AG10803 (cell line): ENCODE results near the gene DPY19L1.
"Not testable (repeated sequence)": the region's sequence is repeated elsewhere in the genome, so short reads cannot be mapped to it uniquely, and the experiment has no call there.

Source experiments
- DNase-seq: peaks from one replicate; pipeline ENCODE4 v3.0.0; 2010; ENCODE audit warnings: low read depth
- H3K4me3 ChIP-seq: 2 replicates; pipeline ENCODE4 v1.5.1; 2011; ENCODE audit warnings: mild to moderate bottlenecking, low read length, control low read depth
- CTCF ChIP-seq: conservative IDR thresholded peaks from 2 replicates; pipeline ENCODE4 v1.5.1; 2011; ENCODE audit warnings: mild to moderate bottlenecking, low read length, control low read depth, inconsistent platforms

Gene DPY19L1

GRCh38 chr7:34982371-34983019 is 54.8 kb downstream of the DPY19L1 start:
- DNase-seq: no peak
- TF ChIP-seq CTCF: no peak
- H3K4me3 ChIP-seq: no peak overlapping the region

GRCh38 chr7:34979124-34979523 is 58.2 kb downstream of the DPY19L1 start:
- not testable (repeated sequence) for H3K4me3 ChIP-seq, DNase-seq

- DNase-seq: no peak
- H3K4me3 ChIP-seq: no peak overlapping the region
- no peak for TF ChIP-seq CTCF
These were observed 63.9 kb downstream of the DPY19L1 start for GRCh38 chr7:34973400-34973760.

- H3K4me3 ChIP-seq, DNase-seq: not testable (repeated sequence)
These were observed 64.4 kb downstream of the DPY19L1 start for GRCh38 chr7:34972739-34973399.

GRCh38 chr7:34967818-34968217 is 69.5 kb downstream of the DPY19L1 start:
- H3K4me3 ChIP-seq, DNase-seq: not testable (repeated sequence)

- not testable (repeated sequence) for DNase-seq, H3K4me3 ChIP-seq
These were observed 70.8 kb downstream of the DPY19L1 start for GRCh38 chr7:34966504-34966903.

GRCh38 chr7:34958021-34958420 is 79.3 kb downstream of the DPY19L1 start:
- no peak for DNase-seq
- H3K4me3 ChIP-seq: no peak overlapping the region
- no peak for TF ChIP-seq CTCF

- no peak for DNase-seq
- TF ChIP-seq CTCF: no peak
- H3K4me3 ChIP-seq: no peak overlapping the region
These were observed 84.5 kb downstream of the DPY19L1 start for GRCh38 chr7:34952822-34953221.

GRCh38 chr7:34949361-34949760 is 87.9 kb downstream of the DPY19L1 start:
- TF ChIP-seq CTCF: no peak
- H3K4me3 ChIP-seq: no peak overlapping the region
- DNase-seq: peak; percentile 55

- DNase-seq, H3K4me3 ChIP-seq: not testable (repeated sequence)
These were observed 89.9 kb downstream of the DPY19L1 start for GRCh38 chr7:34947427-34947826.
